Activated B cell treated with CpG ODN at 0.5 μM for 24 hours (primary cell): ENCODE data around the gene PGGT1B. TPM values are rescaled to one million over a fixed set of nuclear protein-coding genes. Genes with fewer than 3 reads are reported as not detected.

ENCODE experiments used
- ATAC-seq: fragments of 200-7000 bp; cut with Tn5 transposase; one replicate; pipeline ENCODE4 v1.10.0; 2021; ENCODE audit warnings: low read depth, mild to moderate bottlenecking, moderate library complexity
- CTCF ChIA-PET: fragments of 350-600 bp; sonication (Branson Sonifier 250); formaldehyde crosslinking; loops from one replicate; lab custom pipeline; 2021; ENCODE audit warnings: antibody characterized with exemption; lab: Charles Lee
- POLR2A ChIA-PET: fragments of 350-600 bp; sonication (Branson Sonifier 250); formaldehyde crosslinking; loops from one replicate; lab custom pipeline; 2021; ENCODE audit warnings: antibody characterized with exemption; lab: Charles Lee
- DNase-seq: peaks from one replicate; pipeline ENCODE4 v3.0.0; 2022
- H3K27ac Mint-ChIP-seq: one replicate; pipeline ENCODE4 v1.8.0; 2020; ENCODE audit warnings: mixed read lengths
- H3K27me3 Mint-ChIP-seq: one replicate; pipeline ENCODE4 v1.8.0; 2021; ENCODE audit warnings: mixed read lengths
- H3K36me3 Mint-ChIP-seq: one replicate; pipeline ENCODE4 v1.8.0; 2021; ENCODE audit warnings: low read depth, mixed read lengths
- H3K4me1 Mint-ChIP-seq: one replicate; pipeline ENCODE4 v1.8.0; 2021; ENCODE audit warnings: mixed read lengths
- H3K4me3 Mint-ChIP-seq: one replicate; pipeline ENCODE4 v1.8.0; 2020; ENCODE audit warnings: mild to moderate bottlenecking, mixed read lengths
- H3K9me3 Mint-ChIP-seq: one replicate; pipeline ENCODE4 v1.8.0; 2020; ENCODE audit warnings: mixed read lengths
- intact Hi-C: fragments of 100-400 bp; cut with micrococcal nuclease; formaldehyde crosslinking; loops from one replicate; pipeline ENCODE4 v1.15.1; 2024
- total RNA-seq: library from RNA; stranded (reverse); gene quantifications from 2 replicates; pipeline ENCODE4 v1.2.3, GENCODE V29; 2022
- TF ChIP-seq, protein P1 (sequence below): fragments of 200-600 bp; IDR thresholded peaks from one replicate; pipeline ENCODE4 v1.8.0; 2022; ENCODE audit warnings: antibody characterized with exemption, mild to moderate bottlenecking

The PGGT1B gene
- total RNA-seq, 1 donor from 2014 or later: 52.1 TPM

- DNase-seq (no peak), ATAC-seq (no peak)
- peaks cover 13% of the 10 kb centered on the region for H3K9me3 Mint-ChIP-seq
- TF ChIP-seq, protein P1, sequence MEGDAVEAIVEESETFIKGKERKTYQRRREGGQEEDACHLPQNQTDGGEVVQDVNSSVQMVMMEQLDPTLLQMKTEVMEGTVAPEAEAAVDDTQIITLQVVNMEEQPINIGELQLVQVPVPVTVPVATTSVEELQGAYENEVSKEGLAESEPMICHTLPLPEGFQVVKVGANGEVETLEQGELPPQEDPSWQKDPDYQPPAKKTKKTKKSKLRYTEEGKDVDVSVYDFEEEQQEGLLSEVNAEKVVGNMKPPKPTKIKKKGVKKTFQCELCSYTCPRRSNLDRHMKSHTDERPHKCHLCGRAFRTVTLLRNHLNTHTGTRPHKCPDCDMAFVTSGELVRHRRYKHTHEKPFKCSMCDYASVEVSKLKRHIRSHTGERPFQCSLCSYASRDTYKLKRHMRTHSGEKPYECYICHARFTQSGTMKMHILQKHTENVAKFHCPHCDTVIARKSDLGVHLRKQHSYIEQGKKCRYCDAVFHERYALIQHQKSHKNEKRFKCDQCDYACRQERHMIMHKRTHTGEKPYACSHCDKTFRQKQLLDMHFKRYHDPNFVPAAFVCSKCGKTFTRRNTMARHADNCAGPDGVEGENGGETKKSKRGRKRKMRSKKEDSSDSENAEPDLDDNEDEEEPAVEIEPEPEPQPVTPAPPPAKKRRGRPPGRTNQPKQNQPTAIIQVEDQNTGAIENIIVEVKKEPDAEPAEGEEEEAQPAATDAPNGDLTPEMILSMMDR: no peak
- H3K27ac Mint-ChIP-seq: no peak overlapping the region
- no peak overlapping the region for H3K4me3 Mint-ChIP-seq
- peaks cover 4% of the 10 kb centered on the region for H3K36me3 Mint-ChIP-seq
- POLR2A ChIA-PET: no interaction called here
- CTCF ChIA-PET: no interaction called here
- H3K27me3 Mint-ChIP-seq: peaks cover 13% of the 10 kb centered on the region
- intact Hi-C loops: no loop called here
- peaks cover 12% of the 10 kb centered on the region for H3K4me1 Mint-ChIP-seq
These were observed 96.9 kb downstream of the PGGT1B start for GRCh38 chr5:115165790-115166189.

DNA sequence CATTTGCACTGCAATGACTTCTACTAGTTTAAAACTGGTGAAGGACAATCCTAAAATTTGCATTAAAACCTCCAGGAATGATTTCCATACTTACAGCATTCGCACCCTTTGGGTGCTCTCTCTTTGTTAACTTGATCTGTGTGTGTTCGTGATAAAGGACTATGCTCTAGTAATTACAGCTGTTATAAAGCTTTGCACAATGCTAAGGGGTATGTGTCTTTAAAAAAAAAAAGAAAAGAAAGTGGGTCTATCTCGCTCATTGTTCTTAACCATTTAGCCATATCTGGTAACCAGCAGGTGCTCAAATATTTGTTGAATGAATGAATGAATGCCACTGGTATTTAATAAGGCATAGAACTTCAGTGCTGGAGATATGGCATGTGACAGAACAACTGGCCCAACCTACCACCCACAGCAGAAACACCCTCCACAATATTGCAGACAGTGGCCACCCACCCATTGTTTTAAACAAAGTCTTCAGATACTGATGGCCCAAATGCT lies 101.7 kb downstream of the PGGT1B start:
- no peak overlapping the region for H3K4me3 Mint-ChIP-seq
- ChIA-PET POLR2A (no interaction called here), CTCF (no interaction called here)
- no peaks in the 10 kb centered on the region for H3K36me3 Mint-ChIP-seq
- peaks cover 7% of the 10 kb centered on the region for H3K27me3 Mint-ChIP-seq
- intact Hi-C loops: no loop called here
- ATAC-seq (no peak), DNase-seq (no peak)
- TF ChIP-seq, protein P1: no peak
- no peak overlapping the region for H3K27ac Mint-ChIP-seq
- H3K9me3 Mint-ChIP-seq: peaks cover 10% of the 10 kb centered on the region
- H3K4me1 Mint-ChIP-seq: no peaks in the 10 kb centered on the region

Other genes with a start within 250 kb of the PGGT1B start
- 7.5 and 8.9 TPM in 2 replicates for gene TRIM36, start 93.0 kb downstream of the PGGT1B start, total RNA-seq
- gene CCDC112, start 33.8 kb upstream of the PGGT1B start, total RNA-seq: 5.2 and 5.3 TPM in 2 replicates